ENCODE results near the gene SH2D7. TPM values are rescaled to one million over a fixed set of nuclear protein-coding genes. Genes with fewer than 3 reads are reported as not detected.

Gene SH2D7
- total RNA-seq, 1 experiment from 2014 or later: 0.36 TPM

- Histone ChIP-seq H3K27me3 (no peaks in the 10 kb centered on the region), H3K36me3 (no peaks in the 10 kb centered on the region), H3K4me1 (peaks cover 19% of the 10 kb centered on the region; the same call in 1 of the 2 replicates), H3K9me3 (replicated peaks) (no peaks in the 10 kb centered on the region), H3K4me3 (no peak overlapping the region), H3K27ac (no peak overlapping the region)
- no peak for DNase-seq
Measured at GRCh38 chr15:78079298-78080087, 12.9 kb upstream of the SH2D7 start.

- Histone ChIP-seq H3K9me3 (replicated peaks) (no peaks in the 10 kb centered on the region), H3K27me3 (no peaks in the 10 kb centered on the region), H3K27ac (no peak overlapping the region), H3K36me3 (no peaks in the 10 kb centered on the region), H3K4me1 (peaks cover 19% of the 10 kb centered on the region; the same call in 1 of the 2 replicates), H3K4me3 (no peak overlapping the region)
- DNase-seq: no peak
Measured at GRCh38 chr15:78080088-78080460, 12.3 kb upstream of the SH2D7 start.

GRCh38 chr15:78082106-78082742, 10.1 kb upstream of the SH2D7 start:
- DNase-seq: no peak
- H3K4me1 ChIP-seq: peaks cover 11% of the 10 kb centered on the region; the same call in 1 of the 2 replicates
- H3K9me3 ChIP-seq (replicated peaks): no peaks in the 10 kb centered on the region
- H3K27me3 ChIP-seq: no peaks in the 10 kb centered on the region
- no peaks in the 10 kb centered on the region for H3K36me3 ChIP-seq
- H3K27ac ChIP-seq: no peak overlapping the region
- H3K4me3 ChIP-seq: no peak overlapping the region

- H3K4me1 ChIP-seq: peaks cover 11% of the 10 kb centered on the region; the same call in 1 of the 2 replicates
- H3K9me3 ChIP-seq (replicated peaks): no peaks in the 10 kb centered on the region
- no peak overlapping the region for H3K4me3 ChIP-seq
- DNase-seq: no peak
- no peaks in the 10 kb centered on the region for H3K36me3 ChIP-seq
- no peaks in the 10 kb centered on the region for H3K27me3 ChIP-seq
- H3K27ac ChIP-seq: no peak overlapping the region
Measured at GRCh38 chr15:78082743-78083110, 9.6 kb upstream of the SH2D7 start.

GRCh38 chr15:78083186-78083585, 9.2 kb upstream of the SH2D7 start:
- no peak for DNase-seq
- Histone ChIP-seq H3K4me3 (no peak overlapping the region), H3K36me3 (no peaks in the 10 kb centered on the region), H3K4me1 (peaks cover 11% of the 10 kb centered on the region; the same call in 1 of the 2 replicates), H3K27me3 (no peaks in the 10 kb centered on the region), H3K27ac (no peak overlapping the region), H3K9me3 (replicated peaks) (no peaks in the 10 kb centered on the region)

GRCh38 chr15:78083687-78084448, 8.5 kb upstream of the SH2D7 start:
- peaks cover 11% of the 10 kb centered on the region for H3K4me1 ChIP-seq
- H3K36me3 ChIP-seq: no peaks in the 10 kb centered on the region
- no peak overlapping the region for H3K4me3 ChIP-seq
- no peaks in the 10 kb centered on the region for H3K9me3 ChIP-seq (replicated peaks)
- no peak for DNase-seq
- no peaks in the 10 kb centered on the region for H3K27me3 ChIP-seq
- H3K27ac ChIP-seq: no peak overlapping the region

- peaks cover 12% of the 10 kb centered on the region for H3K4me1 ChIP-seq
- no peak overlapping the region for H3K4me3 ChIP-seq
- no peaks in the 10 kb centered on the region for H3K27me3 ChIP-seq
- no peak overlapping the region for H3K27ac ChIP-seq
- no peak for DNase-seq
- no peaks in the 10 kb centered on the region for H3K36me3 ChIP-seq
- H3K9me3 ChIP-seq (replicated peaks): no peaks in the 10 kb centered on the region
Measured at GRCh38 chr15:78084449-78084750, 8.0 kb upstream of the SH2D7 start.

GRCh38 chr15:78085928-78086327, 6.4 kb upstream of the SH2D7 start:
- Histone ChIP-seq H3K9me3 (replicated peaks) (no peaks in the 10 kb centered on the region), H3K36me3 (no peaks in the 10 kb centered on the region), H3K27me3 (no peaks in the 10 kb centered on the region), H3K27ac (no peak overlapping the region), H3K4me1 (peaks cover 14% of the 10 kb centered on the region), H3K4me3 (no peak overlapping the region)
- no peak for DNase-seq

- H3K27ac ChIP-seq: no peak overlapping the region
- DNase-seq: no peak
- no peaks in the 10 kb centered on the region for H3K36me3 ChIP-seq
- no peaks in the 10 kb centered on the region for H3K27me3 ChIP-seq
- no peaks in the 10 kb centered on the region for H3K9me3 ChIP-seq (replicated peaks)
- H3K4me3 ChIP-seq: no peak overlapping the region
- peaks cover 28% of the 10 kb centered on the region for H3K4me1 ChIP-seq
Measured at GRCh38 chr15:78087951-78088772, 4.2 kb upstream of the SH2D7 start.

GRCh38 chr15:78088773-78089080, 3.6 kb upstream of the SH2D7 start:
- no peaks in the 10 kb centered on the region for H3K27me3 ChIP-seq
- no peaks in the 10 kb centered on the region for H3K9me3 ChIP-seq (replicated peaks)
- DNase-seq: no peak

GRCh38 chr15:78090422-78091063, 1.8 kb upstream of the SH2D7 start:
- Histone ChIP-seq H3K27ac (no peak overlapping the region), H3K4me3 (no peak overlapping the region), H3K9me3 (replicated peaks) (no peaks in the 10 kb centered on the region), H3K36me3 (no peaks in the 10 kb centered on the region), H3K27me3 (no peaks in the 10 kb centered on the region), H3K4me1 (peaks cover 41% of the 10 kb centered on the region)
- DNase-seq: no peak

More at GRCh38 chr15:78088773-78089080, 3.6 kb upstream of the SH2D7 start:
- Histone ChIP-seq H3K36me3 (no peaks in the 10 kb centered on the region), H3K4me1 (peaks cover 31% of the 10 kb centered on the region), H3K27ac (no peak overlapping the region), H3K4me3 (no peak overlapping the region)

GRCh38 chr15:78093242-78094020, 1.1 kb downstream of the SH2D7 start:
- DNase-seq: peak; percentile 88 to 96

GRCh38 chr15:78097667-78098066, 5.3 kb downstream of the SH2D7 start:
- Histone ChIP-seq H3K27me3 (no peaks in the 10 kb centered on the region), H3K9me3 (replicated peaks) (no peaks in the 10 kb centered on the region), H3K4me3 (no peak overlapping the region), H3K36me3 (no peaks in the 10 kb centered on the region), H3K4me1 (peaks cover 18% of the 10 kb centered on the region), H3K27ac (no peak overlapping the region)
- DNase-seq: no peak

More at GRCh38 chr15:78093242-78094020, 1.1 kb downstream of the SH2D7 start:
- peaks cover 41% of the 10 kb centered on the region for H3K4me1 ChIP-seq
- no peaks in the 10 kb centered on the region for H3K27me3 ChIP-seq
- no peak overlapping the region for H3K4me3 ChIP-seq
- no peaks in the 10 kb centered on the region for H3K36me3 ChIP-seq
- H3K9me3 ChIP-seq (replicated peaks): no peaks in the 10 kb centered on the region
- peak overlapping the region; percentile 76 for H3K27ac ChIP-seq

Data from SJCRH30 (cell line).